ENCODE results near the gene RNF222. TPM values are rescaled to one million over a fixed set of nuclear protein-coding genes. Genes with fewer than 3 reads are reported as not detected.

Gene RNF222
- total and polyA plus RNA-seq, 2 donors (not counting 1 experiment from before 2014, with no cell fraction given): not detected

DNA sequence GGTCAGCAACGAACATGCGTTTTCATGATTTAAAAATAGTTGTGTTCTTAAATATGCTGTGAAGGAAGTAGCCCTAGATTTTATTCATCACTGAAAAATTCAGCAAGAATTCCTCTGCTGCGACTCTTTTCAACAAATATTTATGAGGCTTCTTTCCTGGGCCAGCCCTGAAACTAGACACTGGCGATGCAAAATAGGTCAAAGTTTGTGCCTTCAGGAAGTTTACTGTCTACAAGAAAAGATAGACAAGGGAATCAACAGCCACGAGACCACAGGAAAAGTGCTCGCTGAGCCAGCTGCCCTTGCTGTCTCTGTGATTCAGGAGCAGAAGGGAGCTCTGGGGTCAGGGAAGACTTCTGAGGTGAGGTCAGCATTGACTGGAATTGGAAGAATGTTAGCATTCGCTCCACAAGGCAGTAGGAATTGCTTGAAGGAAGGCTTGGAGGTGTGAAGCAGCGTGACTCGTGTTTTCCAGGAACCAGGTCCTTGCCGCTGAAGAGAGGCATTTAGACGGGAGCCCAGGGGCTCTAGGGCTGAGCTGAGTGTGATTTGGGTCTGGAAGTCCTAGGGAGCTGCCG is 12.7 kb downstream of the RNF222 start:
- H3K4me3 ChIP-seq (replicated peaks in 1 of 4; ENCODE audit: control extremely low read depth in 1 of 4, insufficient read depth in 1 of 4, low read depth in 3 of 4, low read length in 4 of 4): peak overlapping the region in 1 of 4 experiments; percentile 90
- no peaks in the 10 kb centered on the region for H3K27me3 ChIP-seq (ENCODE audit: control insufficient read depth, insufficient read depth, low read length)
- no peak for TF ChIP-seq EZH2 (IDR thresholded peaks at IDR 0.05; ENCODE audit: low read length, missing control alignments)
- TF ChIP-seq, protein P1, sequence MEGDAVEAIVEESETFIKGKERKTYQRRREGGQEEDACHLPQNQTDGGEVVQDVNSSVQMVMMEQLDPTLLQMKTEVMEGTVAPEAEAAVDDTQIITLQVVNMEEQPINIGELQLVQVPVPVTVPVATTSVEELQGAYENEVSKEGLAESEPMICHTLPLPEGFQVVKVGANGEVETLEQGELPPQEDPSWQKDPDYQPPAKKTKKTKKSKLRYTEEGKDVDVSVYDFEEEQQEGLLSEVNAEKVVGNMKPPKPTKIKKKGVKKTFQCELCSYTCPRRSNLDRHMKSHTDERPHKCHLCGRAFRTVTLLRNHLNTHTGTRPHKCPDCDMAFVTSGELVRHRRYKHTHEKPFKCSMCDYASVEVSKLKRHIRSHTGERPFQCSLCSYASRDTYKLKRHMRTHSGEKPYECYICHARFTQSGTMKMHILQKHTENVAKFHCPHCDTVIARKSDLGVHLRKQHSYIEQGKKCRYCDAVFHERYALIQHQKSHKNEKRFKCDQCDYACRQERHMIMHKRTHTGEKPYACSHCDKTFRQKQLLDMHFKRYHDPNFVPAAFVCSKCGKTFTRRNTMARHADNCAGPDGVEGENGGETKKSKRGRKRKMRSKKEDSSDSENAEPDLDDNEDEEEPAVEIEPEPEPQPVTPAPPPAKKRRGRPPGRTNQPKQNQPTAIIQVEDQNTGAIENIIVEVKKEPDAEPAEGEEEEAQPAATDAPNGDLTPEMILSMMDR (conservative IDR thresholded peaks at IDR 0.05 in 1 of 2, IDR thresholded peaks at IDR 0.05 in 1 of 2; ENCODE audit: low read depth in 1 of 2, low read length in 2 of 2): no peak
- H3K4me2 ChIP-seq (ENCODE audit: extremely low read depth, insufficient read depth, low read length): peak overlapping the region; percentile 66
- H3K9ac ChIP-seq (ENCODE audit: insufficient read depth, low read length): no peak overlapping the region
- no peak overlapping the region for H2AFZ ChIP-seq (ENCODE audit: low read length)
- peaks cover 28% of the 10 kb centered on the region for H3K79me2 ChIP-seq (ENCODE audit: control insufficient read depth, insufficient read depth, low read length)
- H4K20me1 ChIP-seq (ENCODE audit: control insufficient read depth, extremely low read depth, insufficient read depth, low read length): no peaks in the 10 kb centered on the region
- peak overlapping the region; percentile 85 for H3K27ac ChIP-seq (ENCODE audit: insufficient read depth, low read length)
- peaks cover 14% of the 10 kb centered on the region for H3K4me1 ChIP-seq (ENCODE audit: control insufficient read depth, extremely low read depth, insufficient read depth, low read length)
- DNase-seq (ENCODE audit: low read depth in 2 of 2): peak; percentile 47 to 96
- peaks cover 6% of the 10 kb centered on the region for H3K36me3 ChIP-seq (ENCODE audit: control insufficient read depth, insufficient read depth, low read length)
- no peaks in the 10 kb centered on the region for H3K9me3 ChIP-seq (ENCODE audit: control insufficient read depth, insufficient read depth, low read depth, low read length)

DNA sequence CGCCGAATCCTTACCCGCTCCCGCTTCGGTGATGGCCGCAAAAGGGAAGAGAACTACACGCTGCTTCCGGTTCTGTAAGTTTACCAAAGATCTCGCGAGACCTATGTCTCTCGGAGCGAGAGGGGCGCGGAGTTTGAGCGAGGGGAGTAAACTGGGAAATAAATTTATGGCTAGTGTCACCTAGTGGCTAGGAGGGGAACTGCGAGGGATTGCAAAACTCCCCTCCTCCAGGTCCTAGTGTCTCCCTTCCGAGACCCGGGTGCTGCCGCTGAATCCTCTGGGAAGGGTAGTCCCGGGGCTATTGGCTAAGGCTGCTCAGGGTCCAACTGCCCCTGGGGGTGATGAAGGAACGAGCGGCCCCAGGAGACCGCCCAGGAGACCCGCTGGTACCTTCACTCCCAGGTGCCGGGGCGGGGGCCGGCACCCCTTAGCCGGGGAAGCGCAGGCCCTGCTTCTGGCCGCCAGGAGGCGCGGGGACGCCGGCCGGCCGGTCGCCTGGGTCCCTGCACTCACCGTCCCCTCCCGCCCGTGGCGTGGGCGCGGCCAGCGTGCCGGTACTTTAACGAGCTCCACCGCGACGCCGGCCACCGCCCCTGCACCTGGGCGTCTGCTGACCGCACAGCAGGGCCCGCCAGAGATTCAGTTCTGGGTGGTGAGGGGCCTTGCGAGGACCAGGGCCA is 14.3 kb downstream of the RNF222 start, which contains the start of gene RPL26:
Gene RPL26, minus strand, starts transcription at position 51 of the 680 bp plus-strand sequence. CDS start 883 bp downstream, outside the sequence.
- Histone ChIP-seq H3K36me3 (ENCODE audit: control insufficient read depth, insufficient read depth, low read length) (peaks cover 7% of the 10 kb centered on the region), H3K4me2 (ENCODE audit: extremely low read depth, insufficient read depth, low read length) (peak within 1 kb of the TSS; percentile 81), H3K27me3 (ENCODE audit: control insufficient read depth, insufficient read depth, low read length) (no peaks in the 10 kb centered on the region), H3K4me3 (replicated peaks in 1 of 4; ENCODE audit: control extremely low read depth in 1 of 4, insufficient read depth in 1 of 4, low read depth in 3 of 4, low read length in 4 of 4) (peak within 1 kb of the TSS; percentile 78 to 99 (median 91)), H3K9me3 (ENCODE audit: control insufficient read depth, insufficient read depth, low read depth, low read length) (no peaks in the 10 kb centered on the region), H4K20me1 (ENCODE audit: control insufficient read depth, extremely low read depth, insufficient read depth, low read length) (no peaks in the 10 kb centered on the region), H3K27ac (ENCODE audit: insufficient read depth, low read length) (peak within 1 kb of the TSS; percentile 85), H3K9ac (ENCODE audit: insufficient read depth, low read length) (peak within 1 kb of the TSS; percentile 76), H2AFZ (ENCODE audit: low read length) (peak within 1 kb of the TSS; percentile 62), H3K4me1 (ENCODE audit: control insufficient read depth, extremely low read depth, insufficient read depth, low read length) (peaks cover 14% of the 10 kb centered on the region), H3K79me2 (ENCODE audit: control insufficient read depth, insufficient read depth, low read length) (peaks cover 39% of the 10 kb centered on the region)
- DNase-seq (ENCODE audit: low read depth in 2 of 2): peak; percentile 96 to 99
- no peak for TF ChIP-seq EZH2 (IDR thresholded peaks at IDR 0.05; ENCODE audit: low read length, missing control alignments)
- TF ChIP-seq, protein P1 (conservative IDR thresholded peaks at IDR 0.05 in 1 of 2, IDR thresholded peaks at IDR 0.05 in 1 of 2; ENCODE audit: low read depth in 1 of 2, low read length in 2 of 2): peak; percentile 80 to 92

DNA sequence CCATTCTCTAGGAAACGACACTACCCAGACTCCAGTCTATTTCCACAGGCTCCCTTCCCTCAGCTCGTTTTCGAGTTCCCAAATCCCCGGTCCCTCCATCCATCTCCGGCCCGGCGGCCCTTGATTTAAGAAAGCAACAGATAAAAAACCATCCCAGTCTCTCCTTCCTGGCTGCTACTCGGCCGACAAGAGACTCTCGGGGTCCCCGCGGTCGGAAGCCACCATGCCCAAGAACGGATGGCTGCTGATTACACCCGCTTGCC is 14.8 kb downstream of the RNF222 start:
- Histone ChIP-seq H3K9me3 (ENCODE audit: control insufficient read depth, insufficient read depth, low read depth, low read length) (no peaks in the 10 kb centered on the region), H3K4me3 (replicated peaks in 1 of 4; ENCODE audit: control extremely low read depth in 1 of 4, insufficient read depth in 1 of 4, low read depth in 3 of 4, low read length in 4 of 4) (peak overlapping the region; percentile 78 to 99 (median 91)), H3K9ac (ENCODE audit: insufficient read depth, low read length) (peak overlapping the region; percentile 63), H3K27me3 (ENCODE audit: control insufficient read depth, insufficient read depth, low read length) (no peaks in the 10 kb centered on the region), H3K79me2 (ENCODE audit: control insufficient read depth, insufficient read depth, low read length) (peaks cover 39% of the 10 kb centered on the region), H3K27ac (ENCODE audit: insufficient read depth, low read length) (peak overlapping the region; percentile 74), H3K4me2 (ENCODE audit: extremely low read depth, insufficient read depth, low read length) (no peak overlapping the region), H4K20me1 (ENCODE audit: control insufficient read depth, extremely low read depth, insufficient read depth, low read length) (no peaks in the 10 kb centered on the region), H2AFZ (ENCODE audit: low read length) (no peak overlapping the region), H3K4me1 (ENCODE audit: control insufficient read depth, extremely low read depth, insufficient read depth, low read length) (peaks cover 14% of the 10 kb centered on the region), H3K36me3 (ENCODE audit: control insufficient read depth, insufficient read depth, low read length) (peaks cover 7% of the 10 kb centered on the region)
- TF ChIP-seq, protein P1 (conservative IDR thresholded peaks at IDR 0.05 in 1 of 2, IDR thresholded peaks at IDR 0.05 in 1 of 2; ENCODE audit: low read depth in 1 of 2, low read length in 2 of 2): no peak
- TF ChIP-seq EZH2 (IDR thresholded peaks at IDR 0.05; ENCODE audit: low read length, missing control alignments): no peak
- DNase-seq (ENCODE audit: low read depth in 2 of 2): no peak

Measured in fibroblast of lung (primary cell).